ENCODE measurements around the gene DPYD.

Gene DPYD

GRCh38 chr1:97307568-97307967 is 613.3 kb downstream of the DPYD start:
- no peak for TF ChIP-seq CTCF (IDR thresholded peaks at IDR 0.05; ENCODE audit: borderline replicate concordance, insufficient read depth, low read depth, low read length)
- no peak overlapping the region for H3K4me3 ChIP-seq (ENCODE audit: low read depth, low read length)

- H3K4me3 ChIP-seq (ENCODE audit: low read depth, low read length), result no peak overlapping the region
- no peak for TF ChIP-seq CTCF (IDR thresholded peaks at IDR 0.05; ENCODE audit: borderline replicate concordance, insufficient read depth, low read depth, low read length)
Measured at GRCh38 chr1:97307151-97307550, 613.7 kb downstream of the DPYD start.

DNA sequence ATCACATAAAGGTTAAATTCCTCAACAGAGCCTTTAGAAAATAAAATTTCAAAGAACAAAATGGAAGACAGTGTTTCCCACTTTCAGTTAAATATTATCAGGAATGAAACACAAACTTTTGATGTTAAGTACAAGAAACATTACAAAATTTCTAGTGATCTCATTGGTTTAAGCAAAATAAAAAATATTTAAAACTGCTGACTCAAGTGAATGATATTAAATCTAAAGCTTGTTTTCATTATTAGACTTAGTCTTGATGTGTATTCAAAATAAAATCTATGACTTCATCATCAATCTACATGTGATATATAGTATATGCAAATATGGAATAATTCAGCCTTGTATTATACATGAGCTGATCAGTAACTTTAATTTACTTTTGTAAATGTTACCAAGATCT is 614.3 kb downstream of the DPYD start:
- TF ChIP-seq CTCF (IDR thresholded peaks at IDR 0.05; ENCODE audit: borderline replicate concordance, insufficient read depth, low read depth, low read length), result no peak
- no peak overlapping the region for H3K4me3 ChIP-seq (ENCODE audit: low read depth, low read length)

DNA sequence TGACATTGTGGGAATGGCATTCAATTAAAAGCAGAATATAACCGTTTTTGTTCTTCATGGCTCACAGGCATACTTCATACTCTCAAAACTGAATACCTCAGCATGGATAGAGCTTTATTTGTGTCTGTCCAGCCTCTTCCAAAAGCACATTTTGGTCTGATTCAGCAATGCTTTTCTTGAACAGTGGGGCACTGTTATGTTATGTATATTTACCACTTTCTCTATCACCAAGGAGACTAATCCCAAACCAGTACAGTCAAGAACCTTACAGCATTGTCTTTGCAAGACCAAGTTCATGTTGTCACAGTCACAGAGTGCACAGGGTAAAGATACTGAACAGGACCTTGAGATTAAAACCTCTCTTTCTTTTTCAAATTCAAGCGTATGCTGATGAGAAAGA is 616.5 kb downstream of the DPYD start:
- H3K4me3 ChIP-seq (ENCODE audit: low read depth, low read length), result no peak overlapping the region
- TF ChIP-seq CTCF (IDR thresholded peaks at IDR 0.05; ENCODE audit: borderline replicate concordance, insufficient read depth, low read depth, low read length), result no peak

DNA sequence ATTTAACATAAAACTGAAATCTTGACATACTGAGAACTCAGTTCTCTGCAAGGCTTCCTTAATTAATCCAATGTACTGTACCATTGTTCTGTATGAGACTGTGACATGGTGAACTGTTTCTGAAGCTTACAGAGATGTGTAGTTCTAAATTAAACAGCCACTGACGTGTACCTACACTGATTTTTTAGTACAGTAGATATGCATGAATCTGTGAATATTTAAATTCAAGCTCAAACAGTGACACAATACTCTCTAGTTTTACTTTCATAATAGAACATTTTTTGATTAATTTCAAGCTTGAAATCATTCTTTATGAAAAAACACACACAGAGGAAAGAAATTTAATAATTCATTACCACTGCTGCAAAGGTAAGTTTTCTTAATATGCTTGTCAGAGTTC is 621.9 kb downstream of the DPYD start:
- no peak for TF ChIP-seq CTCF (IDR thresholded peaks at IDR 0.05; ENCODE audit: borderline replicate concordance, insufficient read depth, low read depth, low read length)

DNA sequence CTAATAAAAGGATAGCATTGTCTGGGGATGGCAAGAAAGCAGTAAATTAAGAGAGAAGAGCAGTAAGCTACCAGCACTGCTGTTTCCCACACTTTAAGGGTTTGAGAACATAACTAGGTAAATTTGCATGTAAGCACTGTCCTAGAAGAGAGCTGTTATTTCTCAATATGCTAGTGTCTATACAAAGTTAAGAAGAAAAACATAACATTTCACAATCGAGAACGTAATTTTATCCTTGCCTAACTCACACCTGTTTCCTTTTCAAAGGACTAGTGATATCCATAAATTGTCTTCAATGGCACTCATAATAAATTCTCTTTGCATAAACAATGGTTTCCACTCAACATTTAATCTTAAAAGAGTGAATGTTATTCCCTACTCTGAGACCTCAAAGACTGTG is 623.2 kb downstream of the DPYD start:
- no peak overlapping the region for H3K4me3 ChIP-seq (ENCODE audit: low read depth, low read length)
- no peak for TF ChIP-seq CTCF (IDR thresholded peaks at IDR 0.05; ENCODE audit: borderline replicate concordance, insufficient read depth, low read depth, low read length)

More for the DNA sequence above, 621.9 kb downstream of the DPYD start:
- H3K4me3 ChIP-seq (ENCODE audit: low read depth, low read length), result no peak overlapping the region

GRCh38 chr1:97281962-97282361 is 638.9 kb downstream of the DPYD start:
- no peak for TF ChIP-seq CTCF (IDR thresholded peaks at IDR 0.05; ENCODE audit: borderline replicate concordance, insufficient read depth, low read depth, low read length)
- no peak overlapping the region for H3K4me3 ChIP-seq (ENCODE audit: low read depth, low read length)
